GM20431 (cell line): ENCODE data around the gene SLC8B1.

Experiments
- in situ Hi-C: fragments of 300-500 bp; cut with MseI, MboI; formaldehyde crosslinking; loops from one replicate; pipeline ENCODE4 v1.15.0; 2020; ENCODE audit warnings: low sequenced_read_pairs; ENCODE audit not compliant: unreplicated experiment

Gene SLC8B1

DNA sequence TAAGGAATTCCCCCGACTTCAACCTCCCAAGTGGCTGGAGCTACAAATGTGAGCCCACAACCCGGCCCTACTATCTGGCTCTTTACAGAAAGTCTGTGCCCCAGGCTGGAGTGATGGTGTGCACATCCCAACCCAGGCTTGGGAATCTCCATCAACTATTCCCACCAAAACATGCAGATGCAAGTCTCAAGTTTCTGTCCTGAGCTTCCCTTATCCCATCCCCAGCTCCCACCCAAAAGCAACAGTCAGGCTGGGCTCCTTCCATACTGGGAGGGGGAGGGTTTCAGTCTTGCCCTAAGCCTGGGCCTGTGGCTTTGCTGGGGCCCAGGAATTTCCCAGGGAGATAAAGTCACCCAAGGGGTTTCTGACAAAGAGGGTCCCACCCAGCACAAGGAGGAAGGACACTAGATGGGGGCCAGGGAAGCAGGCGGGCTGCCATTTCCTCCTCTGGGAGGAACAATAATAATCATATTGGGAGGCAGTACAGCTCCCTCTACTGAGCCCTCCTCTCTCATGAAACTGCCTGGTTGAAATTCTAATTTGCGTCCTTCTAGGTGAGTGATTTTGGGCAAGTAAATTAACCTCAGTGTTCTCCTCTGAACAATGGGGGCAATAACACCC is 8.0 kb downstream of the SLC8B1 start:
- in situ Hi-C loops, result no loop called here

DNA sequence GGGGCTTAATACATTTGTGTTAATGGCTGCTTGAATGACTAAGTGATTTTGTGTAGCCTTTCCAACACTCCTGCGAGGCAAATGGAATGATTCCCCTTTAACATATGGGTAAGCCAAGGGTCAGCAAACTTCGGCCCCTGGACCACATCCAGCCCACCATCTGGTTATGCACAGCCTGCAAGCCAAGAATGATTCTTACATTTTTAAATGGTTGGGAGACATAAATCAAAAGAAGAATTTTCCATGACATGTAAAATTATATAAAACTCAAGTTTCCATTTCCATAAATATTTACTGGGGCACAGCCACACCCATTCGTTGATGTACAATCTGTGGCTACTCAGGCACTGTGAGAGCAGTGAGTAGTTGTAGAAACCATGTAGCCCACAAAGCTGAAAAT is 9.0 kb downstream of the SLC8B1 start:
- in situ Hi-C loops, result no loop called here

DNA sequence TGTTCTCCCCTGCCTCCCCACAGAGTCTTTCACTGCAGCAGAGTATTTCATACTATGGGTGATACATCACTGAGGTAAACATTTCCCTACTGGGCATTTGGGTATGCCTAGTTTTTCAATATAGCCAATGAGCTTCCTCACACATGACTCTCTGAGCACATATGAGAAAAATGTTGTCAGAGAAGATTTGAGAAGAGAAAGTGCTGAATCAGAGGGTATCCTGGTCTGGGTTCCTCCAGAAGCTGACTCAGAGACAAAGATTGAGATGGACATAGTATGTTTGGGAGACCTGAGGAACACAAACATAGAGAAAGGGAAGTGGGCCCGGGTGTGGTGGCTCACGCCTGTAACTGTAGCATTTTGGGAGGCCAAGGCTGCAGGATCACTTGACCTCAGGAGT is 12.6 kb downstream of the SLC8B1 start:
- in situ Hi-C loops, result no loop called here

DNA sequence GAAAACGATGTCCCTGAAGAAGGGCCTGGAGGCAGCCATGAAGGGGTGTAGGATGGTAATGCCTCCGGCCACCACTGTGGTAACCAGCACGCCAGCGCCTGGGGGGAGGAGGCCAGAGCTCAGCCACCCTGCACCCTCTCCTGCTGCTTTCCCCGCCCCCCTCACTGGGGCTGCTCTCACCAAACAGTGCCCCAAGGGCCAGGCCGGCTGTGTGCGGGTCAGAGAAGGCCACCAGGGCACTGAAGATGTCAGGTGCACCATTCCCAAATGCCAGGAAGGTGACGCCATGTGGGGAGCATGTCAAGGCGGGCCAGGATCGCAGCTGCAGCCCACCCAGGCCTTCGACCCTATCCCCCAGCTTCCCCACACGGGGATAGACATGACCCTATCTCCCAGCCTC is 14.5 kb downstream of the SLC8B1 start:
- in situ Hi-C loops, result no loop called here

DNA sequence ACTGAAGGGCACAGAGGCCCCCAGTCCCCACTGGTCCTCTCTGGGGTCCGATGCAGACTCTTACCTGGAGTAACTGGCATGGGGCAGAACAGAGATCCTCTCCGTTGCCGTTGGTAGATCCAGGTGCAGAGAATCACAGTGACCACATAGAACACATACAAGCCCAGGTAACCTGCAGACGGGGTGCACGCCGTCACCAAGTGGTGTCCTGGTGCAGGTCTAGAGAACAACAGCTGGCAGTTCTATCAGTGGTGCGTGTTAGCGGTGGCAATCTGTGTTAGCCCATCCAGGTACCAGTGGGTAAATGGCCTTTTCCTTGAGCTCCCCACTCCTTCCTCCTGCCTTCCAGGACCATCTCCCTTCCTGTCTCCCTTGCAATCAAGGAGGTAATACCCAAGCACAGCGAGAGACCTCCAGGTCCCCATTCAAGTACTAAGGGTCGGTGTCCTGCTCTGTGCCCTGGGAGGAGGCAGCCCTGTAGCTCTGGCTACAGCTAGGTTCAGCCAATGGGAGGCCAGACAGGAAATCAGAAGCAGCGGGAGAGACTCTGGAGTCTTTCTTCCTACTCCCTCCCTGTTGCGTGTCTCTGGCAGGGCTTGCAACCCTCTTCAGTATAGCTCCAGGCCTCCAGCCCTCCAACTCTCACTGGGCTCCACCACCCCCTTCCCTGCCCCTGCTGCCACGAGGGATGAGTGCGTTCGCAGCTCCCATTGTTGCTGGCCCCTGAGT is 15.8 kb downstream of the SLC8B1 start:
- in situ Hi-C loops, result no loop called here

DNA sequence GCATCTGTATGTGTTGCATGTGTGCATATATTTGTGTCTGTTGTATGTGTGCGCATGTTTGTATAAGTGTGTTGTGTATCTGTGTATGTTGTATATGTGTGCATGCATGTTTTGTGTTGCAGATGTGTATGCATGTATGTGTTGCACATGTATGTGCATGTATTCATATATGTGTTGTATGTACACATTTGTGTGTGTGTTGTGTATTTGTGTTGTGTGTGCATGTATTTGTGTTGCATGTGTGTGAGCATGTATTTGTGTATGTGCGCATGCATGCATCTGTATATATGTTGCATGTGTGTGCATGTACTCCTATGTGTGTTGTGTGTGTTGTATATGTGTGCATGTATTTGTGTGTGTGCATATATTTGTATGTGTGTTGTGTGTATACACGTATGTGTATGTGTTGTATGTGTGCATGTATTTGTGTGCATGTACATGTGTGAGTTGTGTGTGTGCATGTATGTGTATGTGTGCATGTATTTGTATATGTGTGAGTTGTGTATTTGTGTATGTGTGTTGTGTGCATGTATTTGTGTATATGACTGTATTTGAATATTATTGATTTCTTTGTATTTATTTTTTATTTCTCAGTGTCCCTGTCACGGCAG is 16.8 kb downstream of the SLC8B1 start:
- in situ Hi-C loops, result no loop called here

DNA sequence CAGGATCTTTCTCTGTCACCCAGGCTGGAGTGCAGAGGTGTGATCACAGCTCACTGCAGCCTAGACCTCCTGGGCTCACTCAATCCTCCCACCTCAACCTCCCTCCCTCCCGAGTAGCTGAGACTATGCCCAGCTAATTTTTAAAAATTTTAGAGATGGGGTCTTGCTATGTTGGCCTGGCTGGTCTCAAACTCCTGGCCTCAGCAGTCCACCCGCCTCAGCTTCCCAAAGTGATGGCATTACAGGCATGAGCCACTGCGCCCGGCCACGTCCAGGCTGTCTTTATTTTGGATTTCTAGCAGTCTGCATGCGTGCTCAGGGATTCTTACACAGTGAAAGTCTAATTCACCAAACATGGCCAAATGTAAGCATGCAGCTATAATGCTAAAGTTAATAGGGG is 17.8 kb downstream of the SLC8B1 start:
- in situ Hi-C loops, result no loop called here

DNA sequence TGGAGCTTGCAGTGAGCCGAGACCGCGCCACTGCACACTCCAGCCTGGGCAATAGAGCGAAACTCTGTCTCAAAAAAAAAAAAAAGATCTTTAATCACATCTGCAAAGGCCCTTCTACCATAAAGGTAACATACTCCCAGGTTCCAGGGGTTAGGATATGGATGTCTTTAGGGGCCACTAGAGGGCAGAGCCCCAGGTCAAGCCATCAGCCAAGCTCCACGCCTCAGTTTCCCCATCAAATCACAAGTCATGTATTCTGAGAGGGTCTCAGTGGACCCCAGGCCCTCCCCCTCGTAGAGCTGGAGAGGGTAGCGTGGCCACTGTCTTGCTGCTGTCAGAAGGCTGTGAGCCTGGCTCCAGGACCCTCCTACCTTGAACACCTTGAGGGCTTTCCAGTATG is 18.8 kb downstream of the SLC8B1 start:
- in situ Hi-C loops, result no loop called here

DNA sequence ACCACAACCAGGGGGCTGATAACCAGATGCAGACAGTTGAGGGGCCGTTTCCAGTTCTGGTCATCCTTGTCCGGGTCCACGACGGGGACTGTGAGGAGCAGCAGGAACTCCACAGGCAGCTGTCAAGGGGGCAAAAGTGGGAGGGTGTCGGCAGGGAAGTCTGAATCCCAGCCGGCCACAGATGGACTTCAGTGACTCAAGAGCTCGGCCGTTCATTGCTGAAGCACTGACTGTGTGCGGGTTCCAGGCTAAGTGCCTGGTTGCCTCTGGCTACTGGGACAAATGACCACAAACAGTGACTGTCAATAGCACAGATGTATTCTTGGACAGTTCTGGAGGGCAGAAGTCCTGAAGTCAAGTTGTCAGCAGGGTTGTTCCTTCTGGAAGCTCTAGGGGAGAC is 19.6 kb downstream of the SLC8B1 start:
- in situ Hi-C loops, result no loop called here

DNA sequence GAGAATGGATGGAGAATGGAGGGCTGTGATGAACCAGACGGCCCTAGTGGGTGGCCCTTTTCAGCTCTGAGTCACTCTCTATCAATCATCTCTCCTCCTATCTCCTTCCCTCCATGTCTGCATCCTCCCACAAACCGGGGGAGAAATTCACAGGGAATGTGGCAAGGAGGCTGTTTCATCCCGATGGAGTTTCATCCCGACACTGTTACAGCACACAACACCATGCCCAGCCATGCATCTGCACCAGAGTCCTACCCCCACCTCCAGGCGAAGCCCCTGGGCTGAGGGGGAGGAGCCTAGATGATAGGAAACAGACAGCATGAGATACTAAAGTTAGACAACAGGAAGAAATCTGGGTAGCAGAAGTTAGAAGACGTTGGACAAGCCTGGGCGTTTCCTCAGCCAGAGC is 20.8 kb downstream of the SLC8B1 start:
- in situ Hi-C loops, result no loop called here

DNA sequence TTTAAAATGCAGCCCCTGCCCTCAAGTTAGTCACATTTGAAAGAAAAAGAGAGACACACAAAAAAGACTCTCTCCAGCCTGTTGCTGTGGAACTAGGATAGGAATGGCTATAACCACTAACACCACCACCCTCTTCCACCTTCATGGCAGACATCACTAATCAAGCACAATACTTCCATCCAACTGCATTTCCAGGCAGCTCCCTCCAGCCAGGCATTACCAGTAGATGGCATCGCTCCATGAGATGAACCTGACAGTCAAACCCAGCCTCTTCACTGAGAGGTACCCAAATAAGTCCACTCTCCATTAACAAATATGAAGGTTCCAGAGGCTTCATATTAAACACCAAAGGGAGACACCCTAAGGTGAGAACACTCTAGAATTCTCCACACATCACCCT is 24.4 kb downstream of the SLC8B1 start:
- in situ Hi-C loops, result no loop called here

DNA sequence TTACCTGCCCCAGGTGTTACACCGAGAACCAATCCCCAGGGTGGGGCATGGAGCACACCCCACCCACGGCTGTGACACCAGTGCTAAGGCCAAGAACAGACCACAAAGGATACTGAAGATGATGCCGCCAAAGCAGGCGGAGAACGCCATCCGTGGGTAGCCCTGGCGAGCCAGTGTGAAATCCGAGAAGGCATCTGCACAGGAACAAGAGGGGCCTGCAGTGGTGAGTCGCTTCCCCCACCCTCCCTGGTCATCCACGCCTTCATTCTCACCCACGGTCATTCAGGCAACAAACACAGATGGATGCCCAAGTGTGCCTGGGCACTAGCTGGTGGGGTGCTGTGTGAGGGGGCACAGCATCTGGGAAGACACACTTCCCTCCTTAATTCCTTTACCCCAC is 28.5 kb downstream of the SLC8B1 start:
- in situ Hi-C loops, result no loop called here

DNA sequence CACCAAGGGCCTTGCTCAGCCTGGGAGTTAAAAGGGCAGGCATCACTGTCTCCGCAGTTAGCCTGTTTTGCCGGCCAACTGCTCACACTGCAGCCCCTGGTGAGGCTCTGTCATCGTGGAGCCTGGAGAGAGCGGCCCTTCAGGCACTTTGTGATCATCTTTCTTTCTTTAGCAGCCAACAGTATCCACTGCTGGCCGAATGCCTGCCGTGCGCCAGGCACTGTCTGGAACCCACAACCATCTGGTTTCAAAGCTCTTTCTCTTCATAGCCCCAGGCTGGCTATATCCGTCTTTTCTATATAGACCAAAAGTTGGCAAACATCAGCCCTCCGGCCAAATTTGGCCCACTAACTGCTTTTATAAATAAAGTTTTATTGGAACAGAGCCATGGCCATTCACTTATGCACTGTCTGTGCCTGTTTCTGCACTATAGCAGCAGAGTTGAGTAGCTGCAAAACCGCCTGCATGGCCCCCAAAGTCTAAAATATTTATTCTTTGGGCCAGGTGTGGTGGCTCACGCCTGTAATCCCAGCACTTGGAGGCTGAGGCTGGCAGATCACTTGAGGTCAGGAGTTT is 29.5 kb downstream of the SLC8B1 start:
- in situ Hi-C loops, result no loop called here

DNA sequence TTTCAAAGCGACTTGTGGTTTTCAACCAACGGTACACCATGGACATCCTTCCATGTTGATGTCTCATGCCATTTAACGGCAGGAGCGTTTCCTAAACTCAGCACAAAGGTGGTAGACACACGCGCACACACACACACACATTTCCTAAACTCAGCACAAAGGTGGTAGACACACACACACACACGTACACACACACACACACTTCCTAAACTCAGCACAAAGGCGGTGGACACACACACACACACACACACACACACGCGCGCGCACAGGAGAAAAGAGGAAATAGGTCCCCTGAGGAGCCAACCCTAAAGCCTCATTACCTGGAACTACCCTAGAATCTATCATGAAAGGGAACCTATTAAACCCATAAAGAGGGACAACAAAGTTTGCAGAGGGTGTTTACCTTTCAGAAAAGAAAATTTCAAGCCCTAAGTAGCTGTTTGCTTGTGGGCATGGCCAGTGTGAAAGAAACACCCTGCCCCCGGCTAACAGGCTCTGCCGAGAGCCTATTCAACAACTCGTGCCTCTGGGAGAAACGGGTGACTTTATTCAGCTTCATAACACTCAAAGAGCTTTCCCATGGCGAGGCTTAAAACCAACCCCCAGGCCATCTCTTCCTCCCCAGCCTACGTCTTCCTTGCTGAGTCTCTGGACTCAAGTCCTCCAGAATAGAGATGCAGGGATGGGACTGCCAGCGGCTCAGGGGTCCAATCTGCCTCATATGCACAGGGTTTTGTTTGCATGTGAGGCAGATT is 31.8 kb downstream of the SLC8B1 start:
- in situ Hi-C loops, result no loop called here

DNA sequence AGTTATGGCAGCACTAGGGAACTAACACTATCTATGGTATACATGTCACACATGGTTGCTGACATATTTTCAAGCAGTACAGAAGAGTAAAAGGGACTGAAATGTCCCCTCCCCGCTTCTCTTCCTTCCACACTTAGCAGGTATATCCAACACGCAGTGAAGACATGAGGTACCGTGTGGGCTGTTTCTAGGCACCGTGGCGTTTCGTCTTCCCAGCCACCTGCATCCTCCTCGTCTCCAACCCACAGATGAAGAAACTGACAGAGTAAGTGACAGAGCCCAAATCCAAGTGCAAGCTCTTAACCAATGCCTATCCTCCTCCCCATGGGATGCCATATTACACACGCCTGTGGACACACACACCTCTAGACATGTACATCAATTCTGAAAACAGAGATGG is 32.4 kb downstream of the SLC8B1 start:
- in situ Hi-C loops, result no loop called here

DNA sequence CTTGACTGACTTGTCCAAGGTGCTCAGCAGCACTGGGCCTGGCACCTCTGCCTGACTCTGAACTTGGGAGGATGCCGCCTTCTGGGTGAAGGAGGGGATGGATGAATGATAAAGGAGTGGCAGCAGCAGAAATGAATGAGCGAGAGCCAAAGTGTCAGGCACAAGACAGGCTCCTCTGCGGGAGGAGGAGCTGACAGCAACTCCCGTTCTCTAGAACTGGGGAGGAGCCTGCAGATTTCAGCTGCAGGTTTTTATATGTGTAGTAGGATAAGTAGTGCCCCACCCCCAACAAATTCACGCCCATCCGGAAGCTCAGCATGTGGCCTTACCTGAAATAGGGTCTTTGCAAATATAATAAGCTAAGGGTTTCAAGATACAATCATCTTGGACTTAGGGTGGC is 33.1 kb downstream of the SLC8B1 start:
- in situ Hi-C loops, result no loop called here

DNA sequence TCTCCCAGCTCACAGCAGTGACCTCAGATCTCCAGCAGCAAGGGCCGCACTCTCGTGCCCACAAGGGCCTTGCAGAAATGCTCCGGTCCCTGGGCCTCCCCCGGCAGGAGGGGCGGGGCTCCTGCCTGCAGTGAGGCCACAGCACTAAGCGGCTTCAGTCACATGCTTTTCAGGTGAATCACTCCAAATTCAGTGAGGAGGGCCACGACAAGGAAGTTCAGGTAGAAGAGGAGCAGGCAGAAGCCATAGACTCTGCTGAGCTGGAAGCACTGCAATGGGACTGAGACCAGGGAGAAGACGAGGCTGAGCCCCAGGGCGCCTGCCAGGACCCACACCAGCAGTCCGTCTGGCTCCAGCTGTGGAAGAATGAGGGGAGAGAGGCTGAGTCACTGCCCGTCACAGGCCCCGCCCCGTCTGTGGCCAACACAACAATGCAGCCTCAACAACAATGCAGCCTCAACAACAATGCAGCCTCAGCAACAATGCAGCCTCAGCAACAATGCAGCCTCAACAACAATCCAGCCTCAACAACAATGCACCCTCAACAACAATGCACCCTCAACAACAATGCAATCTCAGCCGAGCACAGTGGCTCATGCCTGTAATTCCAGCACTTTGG is 35.2 kb downstream of the SLC8B1 start:
- in situ Hi-C loops, result no loop called here

DNA sequence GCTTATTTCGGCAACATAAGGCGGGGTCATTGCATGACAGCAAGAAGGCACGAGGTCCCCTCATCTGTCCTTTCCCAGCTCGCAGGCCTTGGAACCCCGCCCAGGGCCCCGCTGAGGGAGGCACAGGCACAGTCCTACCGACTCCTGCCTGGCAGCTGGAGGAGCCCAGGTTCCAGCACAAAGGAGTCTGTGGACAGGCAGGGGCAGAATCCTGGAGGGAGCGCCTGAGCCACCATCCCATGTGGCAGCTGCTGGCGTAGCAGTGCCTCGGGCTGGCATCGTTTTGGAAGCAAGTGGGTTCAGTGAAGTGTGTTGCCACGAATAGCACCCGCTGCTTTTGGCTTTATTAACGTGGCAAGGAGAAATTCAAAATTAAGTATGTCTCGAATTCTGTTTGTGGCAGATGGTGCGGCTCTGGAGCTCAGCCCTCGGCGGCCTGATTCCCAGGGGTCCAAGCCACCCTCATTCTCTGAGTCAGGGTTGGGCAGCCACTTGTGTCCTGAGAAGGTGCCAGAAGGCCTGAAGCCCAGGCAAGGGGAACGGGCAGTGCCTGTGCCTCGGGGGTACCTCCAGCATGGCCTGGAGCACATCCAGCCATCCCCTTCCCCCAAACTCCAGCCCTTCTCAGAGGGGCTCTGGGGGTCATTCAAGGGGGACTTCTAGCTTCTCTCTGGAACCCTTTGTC is 35.9 kb downstream of the SLC8B1 start:
- in situ Hi-C loops, result no loop called here

DNA sequence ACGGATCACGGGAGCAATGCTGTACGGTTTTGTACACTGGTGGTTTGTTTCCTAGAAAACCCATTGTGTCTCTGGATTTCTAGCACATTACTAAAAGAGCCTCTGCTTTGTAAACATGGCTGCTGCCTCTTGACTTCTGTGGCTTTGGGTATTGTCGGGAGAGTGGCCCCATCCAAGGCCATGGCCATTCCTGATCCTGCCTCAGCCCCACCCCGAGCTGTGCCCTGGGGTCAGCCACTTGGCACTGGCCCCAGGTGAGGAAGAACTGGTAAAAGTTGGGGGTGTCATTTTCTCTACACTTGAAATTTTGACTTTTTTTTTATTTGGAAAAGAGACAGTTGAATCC is 36.5 kb downstream of the SLC8B1 start:
- in situ Hi-C loops, result no loop called here
